Liver (tissue), 9 donors: ENCODE results near the gene EIF2AK3. TPM values are rescaled to one million over a fixed set of nuclear protein-coding genes. Genes with fewer than 3 reads are reported as not detected.

Experiments used
- DNase-seq: peaks from one replicate; pipeline ENCODE4 v3.0.0-alpha.2; 2017; ENCODE audit warnings: low spot score
- H3K27ac ChIP-seq, 2 donors: one replicate each; pipeline ENCODE4 v1.7.0; 2013; ENCODE audit warnings: inconsistent platforms in 2 of 2, low read length in 2 of 2, control low read depth in 1 of 2, low read depth in 1 of 2, mild to moderate bottlenecking in 1 of 2
- H3K27me3 ChIP-seq, 4 donors: one replicate each; pipeline versions ENCODE4 v1.6.1 to v1.7.0; 2013; ENCODE audit warnings: low read length in 3 of 4, inconsistent platforms in 1 of 4, mild to moderate bottlenecking in 1 of 4, moderate library complexity in 1 of 4; ENCODE audit not compliant: control insufficient read depth in 4 of 4, insufficient read depth in 4 of 4
- H3K36me3 ChIP-seq, 4 donors: one replicate each; pipeline versions ENCODE4 v1.6.1 to v1.7.0; 2013; ENCODE audit warnings: low read length in 3 of 4, mild to moderate bottlenecking in 3 of 4, low read depth in 1 of 4, moderate library complexity in 1 of 4; ENCODE audit not compliant: control insufficient read depth in 4 of 4, insufficient read depth in 3 of 4
- H3K4me1 ChIP-seq, 4 donors: one replicate each; pipeline versions ENCODE4 v1.6.1 to v1.7.0; 2013; ENCODE audit warnings: low read length in 3 of 4, mild to moderate bottlenecking in 3 of 4, moderate library complexity in 1 of 4; ENCODE audit not compliant: control insufficient read depth in 4 of 4, insufficient read depth in 4 of 4
- H3K4me3 ChIP-seq, 3 donors: one replicate each; pipeline versions ENCODE4 v1.6.1 to v1.7.0; 2013; ENCODE audit warnings: low read length in 3 of 3, control low read depth in 1 of 3, low read depth in 1 of 3, mild to moderate bottlenecking in 1 of 3
- H3K9ac ChIP-seq, 2 donors: one replicate each; pipeline ENCODE4 v1.7.0; 2013; ENCODE audit warnings: low read length in 2 of 2, mild to moderate bottlenecking in 2 of 2, moderate library complexity in 2 of 2, control low read depth in 1 of 2, low read depth in 1 of 2
- H3K9me3 ChIP-seq, 4 donors: one replicate each; pipeline versions ENCODE4 v1.6.1 to v1.7.0; 2013; ENCODE audit warnings: low read length in 3 of 4; ENCODE audit not compliant: control insufficient read depth in 4 of 4
- ATF3 ChIP-seq: IDR thresholded peaks from 2 replicates; pipeline ENCODE4 v1.6.1; 2016; ENCODE audit warnings: antibody characterized with exemption
- EGR1 ChIP-seq, 2 donors: IDR thresholded peaks; 2 replicates each; pipeline ENCODE4 v1.6.1; 2016 to 2018; ENCODE audit warnings: antibody characterized with exemption in 2 of 2, low read depth in 2 of 2
- FOXA1 ChIP-seq: IDR thresholded peaks from 2 replicates; pipeline ENCODE4 v1.6.1; 2016; ENCODE audit warnings: antibody characterized with exemption
- GABPA ChIP-seq, 2 donors: IDR thresholded peaks in 1 of 2; conservative IDR thresholded peaks in 1 of 2; 2 replicates each; pipeline ENCODE4 v1.6.1; 2016; ENCODE audit warnings: antibody characterized with exemption in 2 of 2, mild to moderate bottlenecking in 1 of 2, moderate library complexity in 1 of 2
- HNF4A ChIP-seq, 2 donors: conservative IDR thresholded peaks; 2 replicates each; pipeline ENCODE4 v1.6.1; 2016; ENCODE audit warnings: antibody characterized with exemption in 2 of 2, mild to moderate bottlenecking in 2 of 2
- HNF4G ChIP-seq: IDR thresholded peaks from 2 replicates; pipeline ENCODE4 v1.6.1; 2016; ENCODE audit warnings: antibody characterized with exemption
- JUND ChIP-seq, 2 donors: IDR thresholded peaks; 2 replicates each; pipeline ENCODE4 v1.6.1; 2016; ENCODE audit warnings: antibody characterized with exemption in 2 of 2
- MAX ChIP-seq: IDR thresholded peaks from 2 replicates; pipeline ENCODE4 v1.6.1; 2016; ENCODE audit warnings: antibody characterized with exemption
- NR2F2 ChIP-seq: IDR thresholded peaks from 2 replicates; pipeline ENCODE4 v1.6.1; 2016; ENCODE audit warnings: antibody characterized with exemption
- REST ChIP-seq: IDR thresholded peaks from 2 replicates; pipeline ENCODE4 v1.6.1; 2016; ENCODE audit warnings: antibody characterized with exemption, mild to moderate bottlenecking
- RXRA ChIP-seq, 2 donors: IDR thresholded peaks; 2 replicates each; pipeline ENCODE4 v1.6.1; 2017 to 2018; ENCODE audit warnings: antibody characterized with exemption in 2 of 2, mild to moderate bottlenecking in 1 of 2
- SP1 ChIP-seq: IDR thresholded peaks from 2 replicates; pipeline ENCODE4 v1.6.1; 2018; ENCODE audit warnings: antibody characterized with exemption, mild to moderate bottlenecking
- TAF1 ChIP-seq: conservative IDR thresholded peaks from 2 replicates; pipeline ENCODE4 v1.6.1; 2016; ENCODE audit warnings: antibody characterized with exemption, mild to moderate bottlenecking
- YY1 ChIP-seq: IDR thresholded peaks from 2 replicates; pipeline ENCODE4 v1.6.1; 2016; ENCODE audit warnings: antibody characterized with exemption, mild to moderate bottlenecking
- WGBS: extraction: QIAGEN DNeasy Blood & Tissue Kit; methylation state at CpG from one replicate; pipeline ENCODE4 v1.1.7; 2013; 5-methylcytosine and 5-hydroxymethylcytosine counted together
- polyA plus RNA-seq, 2 donors: library from polyadenylated mRNA; stranded (reverse) in 1 of 2; unstranded in 1 of 2; fragments of 200-250 nt in 1 of 2; fragments of >200 nt in 1 of 2; fragmentation: Nextera tagmentation in 1 of 2; extraction: Ambion mirVana in 1 of 2; gene quantifications; one replicate each; pipeline versions ENCODE4 v1.2.1 to v1.2.3, GENCODE V29; 2013 to 2015
- total RNA-seq, 2 donors: library from RNA; depleted of rRNA; stranded (reverse); fragments of >200 nt; gene quantifications; one replicate each; pipeline ENCODE4 v1.2.3, GENCODE V29; 2014
- TF ChIP-seq, protein P1 (sequence below): fragments of 150-350 bp; IDR thresholded peaks from 2 replicates; pipeline ENCODE4 v1.5.1; 2017; ENCODE audit warnings: improper control_type of control experiment, low read depth, low read length; ENCODE audit not compliant: missing input control
- donor health status: healthy.
- donor health status: healthy.
- donor health status: healthy.
- donor health status: healthy.
- donor health status: healthy.

EIF2AK3 gene
- total and polyA plus RNA-seq, 4 donors: 2.9 to 31.5 (median 9.2) TPM

- WGBS: 87% methylated on average over 6 of the region's 6 CpGs
- H3K9me3 ChIP-seq: no peaks in the 10 kb centered on the region
These were observed 41.3 kb downstream of the EIF2AK3 start for GRCh38 chr2:88585969-88586368.

DNA sequence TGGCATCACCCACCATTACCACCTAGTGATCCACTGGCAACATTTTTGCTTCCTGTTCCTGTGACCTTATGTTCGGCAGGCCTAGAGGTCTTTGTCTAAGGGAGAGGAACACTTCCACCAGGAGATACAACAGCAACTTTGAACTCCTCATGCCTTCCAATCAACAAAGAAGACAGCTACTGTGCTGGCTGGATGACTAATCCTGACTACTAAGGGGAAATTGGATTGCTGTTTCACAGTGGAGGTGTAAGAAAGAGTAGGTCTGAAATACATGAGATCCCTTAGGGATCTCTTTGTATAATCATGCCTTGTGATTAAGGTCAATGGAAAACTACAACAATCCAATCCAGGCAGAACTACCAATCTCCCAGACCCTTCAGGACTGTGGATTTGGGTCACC, 45.2 kb downstream of the EIF2AK3 start:
- Histone ChIP-seq H3K4me3 (no peak overlapping the region), H3K9ac (no peak overlapping the region), H3K4me1 (no peaks in the 10 kb centered on the region), H3K9me3 (no peaks in the 10 kb centered on the region), H3K36me3 (peaks cover 7 to 48% (median 40%) of the 10 kb centered on the region in 4 donors), H3K27ac (no peak overlapping the region), H3K27me3 (no peaks in the 10 kb centered on the region)
- 89% methylated on average over 1 of the region's 1 CpG for WGBS
- DNase-seq: no peak
- TF ChIP-seq RXRA (IDR thresholded peaks at IDR 0.05): no peak
- TF ChIP-seq ATF3: no peak
- no peak for TF ChIP-seq HNF4G
- no peak for TF ChIP-seq SP1
- TF ChIP-seq, protein P1, sequence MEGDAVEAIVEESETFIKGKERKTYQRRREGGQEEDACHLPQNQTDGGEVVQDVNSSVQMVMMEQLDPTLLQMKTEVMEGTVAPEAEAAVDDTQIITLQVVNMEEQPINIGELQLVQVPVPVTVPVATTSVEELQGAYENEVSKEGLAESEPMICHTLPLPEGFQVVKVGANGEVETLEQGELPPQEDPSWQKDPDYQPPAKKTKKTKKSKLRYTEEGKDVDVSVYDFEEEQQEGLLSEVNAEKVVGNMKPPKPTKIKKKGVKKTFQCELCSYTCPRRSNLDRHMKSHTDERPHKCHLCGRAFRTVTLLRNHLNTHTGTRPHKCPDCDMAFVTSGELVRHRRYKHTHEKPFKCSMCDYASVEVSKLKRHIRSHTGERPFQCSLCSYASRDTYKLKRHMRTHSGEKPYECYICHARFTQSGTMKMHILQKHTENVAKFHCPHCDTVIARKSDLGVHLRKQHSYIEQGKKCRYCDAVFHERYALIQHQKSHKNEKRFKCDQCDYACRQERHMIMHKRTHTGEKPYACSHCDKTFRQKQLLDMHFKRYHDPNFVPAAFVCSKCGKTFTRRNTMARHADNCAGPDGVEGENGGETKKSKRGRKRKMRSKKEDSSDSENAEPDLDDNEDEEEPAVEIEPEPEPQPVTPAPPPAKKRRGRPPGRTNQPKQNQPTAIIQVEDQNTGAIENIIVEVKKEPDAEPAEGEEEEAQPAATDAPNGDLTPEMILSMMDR: no peak
- TF ChIP-seq GABPA (IDR thresholded peaks at IDR 0.05 in 1 of 2, conservative IDR thresholded peaks at IDR 0.05 in 1 of 2): no peak
- no peak for TF ChIP-seq NR2F2
- no peak for TF ChIP-seq FOXA1
- TF ChIP-seq EGR1 (IDR thresholded peaks at IDR 0.05; ENCODE audit: low read depth in 2 of 2): no peak

More at GRCh38 chr2:88585969-88586368, 41.3 kb downstream of the EIF2AK3 start:
- Histone ChIP-seq H3K9ac (no peak overlapping the region), H3K4me3 (no peak overlapping the region), H3K27me3 (no peaks in the 10 kb centered on the region), H3K27ac (no peak overlapping the region), H3K4me1 (no peaks in the 10 kb centered on the region), H3K36me3 (peaks cover 7 to 59% (median 44%) of the 10 kb centered on the region in 4 donors)
- TF ChIP-seq REST (no peak), SP1 (no peak), RXRA (IDR thresholded peaks at IDR 0.05) (no peak), EGR1 (IDR thresholded peaks at IDR 0.05; ENCODE audit: low read depth in 2 of 2) (no peak), JUND (IDR thresholded peaks at IDR 0.05) (no peak), GABPA (IDR thresholded peaks at IDR 0.05 in 1 of 2, conservative IDR thresholded peaks at IDR 0.05 in 1 of 2) (no peak), NR2F2 (no peak), TAF1 (no peak), YY1 (no peak), ATF3 (no peak), MAX (no peak), FOXA1 (no peak), HNF4A (conservative IDR thresholded peaks at IDR 0.05) (no peak), HNF4G (no peak)
- TF ChIP-seq, protein P1: no peak
- no peak for DNase-seq
